NB4 (cell line): ENCODE data around the gene EIF3F.
A peak's percentile ranks its signal among the peaks of the same experiment; 100 is the strongest.

Source experiments
- DNase-seq: peaks from one replicate; pipeline ENCODE4 v3.0.0; 2010; ENCODE audit warnings: low read depth
- H3K4me3 ChIP-seq: one replicate; pipeline ENCODE4 v1.5.1; 2011; ENCODE audit warnings: mild to moderate bottlenecking, low read depth, low read length, moderate library complexity
- MAX ChIP-seq: IDR thresholded peaks from 2 replicates; pipeline ENCODE4 v1.6.1; 2011; ENCODE audit warnings: low read depth, low read length
- MYC ChIP-seq: IDR thresholded peaks from 2 replicates; pipeline ENCODE4 v1.6.1; 2011; ENCODE audit warnings: low read depth, low read length
- POLR2A ChIP-seq: IDR thresholded peaks from 2 replicates; pipeline ENCODE4 v1.6.1; 2011; ENCODE audit warnings: mild to moderate bottlenecking; ENCODE audit not compliant: insufficient read length; ENCODE audit errors: extremely low read depth
- TF ChIP-seq, protein P1 (sequence below): IDR thresholded peaks from one replicate; pipeline ENCODE4 v1.5.1; 2012; ENCODE audit warnings: low read depth, low read length

Gene EIF3F

GRCh38 chr11:7968686-7969085 lies 18.5 kb upstream of the EIF3F start:
- H3K4me3 ChIP-seq, result no peak overlapping the region
- no peak for DNase-seq
- no peak for TF ChIP-seq POLR2A
- TF ChIP-seq, protein P1, sequence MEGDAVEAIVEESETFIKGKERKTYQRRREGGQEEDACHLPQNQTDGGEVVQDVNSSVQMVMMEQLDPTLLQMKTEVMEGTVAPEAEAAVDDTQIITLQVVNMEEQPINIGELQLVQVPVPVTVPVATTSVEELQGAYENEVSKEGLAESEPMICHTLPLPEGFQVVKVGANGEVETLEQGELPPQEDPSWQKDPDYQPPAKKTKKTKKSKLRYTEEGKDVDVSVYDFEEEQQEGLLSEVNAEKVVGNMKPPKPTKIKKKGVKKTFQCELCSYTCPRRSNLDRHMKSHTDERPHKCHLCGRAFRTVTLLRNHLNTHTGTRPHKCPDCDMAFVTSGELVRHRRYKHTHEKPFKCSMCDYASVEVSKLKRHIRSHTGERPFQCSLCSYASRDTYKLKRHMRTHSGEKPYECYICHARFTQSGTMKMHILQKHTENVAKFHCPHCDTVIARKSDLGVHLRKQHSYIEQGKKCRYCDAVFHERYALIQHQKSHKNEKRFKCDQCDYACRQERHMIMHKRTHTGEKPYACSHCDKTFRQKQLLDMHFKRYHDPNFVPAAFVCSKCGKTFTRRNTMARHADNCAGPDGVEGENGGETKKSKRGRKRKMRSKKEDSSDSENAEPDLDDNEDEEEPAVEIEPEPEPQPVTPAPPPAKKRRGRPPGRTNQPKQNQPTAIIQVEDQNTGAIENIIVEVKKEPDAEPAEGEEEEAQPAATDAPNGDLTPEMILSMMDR, result no peak
- no peak for TF ChIP-seq MAX
- no peak for TF ChIP-seq MYC

GRCh38 chr11:7969756-7970646 lies 17.1 kb upstream of the EIF3F start:
- no peak for TF ChIP-seq MAX
- no peak for DNase-seq
- no peak overlapping the region for H3K4me3 ChIP-seq

DNA sequence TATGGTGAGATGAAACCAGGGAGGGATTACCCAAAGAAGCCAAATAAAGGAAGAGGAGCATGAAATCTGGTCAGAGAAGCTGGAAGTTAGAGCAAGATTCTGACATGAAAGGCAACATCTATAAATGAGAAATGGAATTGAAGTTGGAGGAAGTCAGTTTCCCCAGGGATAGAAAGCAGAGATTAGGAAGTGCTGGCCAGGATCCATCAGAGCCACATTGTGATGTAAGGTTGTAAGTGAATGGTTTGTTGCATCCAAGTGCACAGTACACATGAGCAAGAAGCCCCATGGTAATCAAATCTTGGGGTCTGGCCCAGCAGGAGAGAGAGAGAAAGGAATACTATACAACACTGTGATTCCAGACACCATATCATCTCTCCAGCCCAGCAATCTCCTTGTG lies 15.3 kb upstream of the EIF3F start:
- no peak for DNase-seq
- no peak overlapping the region for H3K4me3 ChIP-seq
- TF ChIP-seq, protein P1, result no peak
- TF ChIP-seq POLR2A (no peak), MAX (no peak), MYC (no peak)

DNA sequence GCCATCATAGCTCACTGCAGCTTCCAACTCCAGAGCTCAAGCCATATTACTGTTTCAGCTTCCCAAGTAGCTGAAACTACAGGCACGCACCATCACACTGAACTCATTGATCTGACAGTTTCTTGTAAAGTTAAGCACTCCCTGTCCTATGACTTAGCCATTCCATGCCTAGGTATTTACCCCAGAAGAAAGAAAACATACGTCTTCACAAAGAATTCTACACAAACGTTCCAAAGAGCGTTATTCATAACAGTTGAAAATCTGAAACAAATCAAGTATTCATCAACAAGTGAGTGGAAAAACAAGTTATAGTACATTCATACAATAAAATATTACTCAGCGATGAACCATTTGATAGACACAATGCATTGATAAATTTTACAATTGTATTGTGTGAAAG lies 14.1 kb upstream of the EIF3F start:
- TF ChIP-seq MAX, result no peak
- TF ChIP-seq, protein P1, result no peak
- TF ChIP-seq MYC, result no peak
- TF ChIP-seq POLR2A, result no peak
- no peak for DNase-seq
- H3K4me3 ChIP-seq, result no peak overlapping the region

GRCh38 chr11:7974668-7975067 lies 12.5 kb upstream of the EIF3F start:
- DNase-seq, result no peak
- TF ChIP-seq MYC (no peak), MAX (no peak)
- TF ChIP-seq, protein P1, result no peak
- no peak overlapping the region for H3K4me3 ChIP-seq

DNA sequence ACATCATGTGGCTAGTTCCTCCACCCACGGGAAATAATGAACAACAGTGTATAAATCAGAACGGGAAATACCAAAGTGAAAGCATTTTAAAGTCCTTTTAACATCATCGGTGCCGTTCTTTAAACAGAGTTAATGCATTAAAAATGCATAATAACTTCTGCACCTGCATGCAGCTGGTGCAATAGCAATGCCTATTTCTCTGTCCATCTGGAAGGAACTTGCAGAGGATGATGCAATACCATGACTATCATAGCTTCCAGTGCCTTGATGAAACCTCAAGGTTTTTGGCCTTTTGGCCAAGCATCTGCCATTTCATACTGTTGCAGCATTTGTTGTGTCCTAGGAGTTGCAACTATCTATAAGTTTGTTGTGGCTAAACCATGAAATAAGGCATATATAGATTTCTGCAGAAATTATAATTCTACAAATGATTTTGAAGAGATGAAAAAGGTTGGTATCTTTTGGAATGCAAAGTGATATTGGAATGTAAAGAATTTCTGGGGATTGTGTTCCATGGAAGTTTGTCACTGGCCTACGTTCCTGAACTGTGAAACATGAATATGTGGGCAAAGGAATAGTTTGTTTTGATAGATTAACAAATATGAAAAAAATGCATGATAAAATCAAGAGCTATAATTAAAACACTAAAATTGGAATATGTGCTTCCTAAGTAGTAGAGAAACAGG lies 9.8 kb upstream of the EIF3F start:
- H3K4me3 ChIP-seq, result no peak overlapping the region
- TF ChIP-seq, protein P1, result no peak
- no peak for TF ChIP-seq POLR2A
- no peak for TF ChIP-seq MYC
- no peak for TF ChIP-seq MAX
- peak; percentile 11 for DNase-seq
